ENCODE data around the gene SLC7A5.
"Not testable (repeated sequence)": the region's sequence is repeated elsewhere in the genome, so short reads cannot be mapped to it uniquely, and the experiment has no call there.

SLC7A5 gene

DNA sequence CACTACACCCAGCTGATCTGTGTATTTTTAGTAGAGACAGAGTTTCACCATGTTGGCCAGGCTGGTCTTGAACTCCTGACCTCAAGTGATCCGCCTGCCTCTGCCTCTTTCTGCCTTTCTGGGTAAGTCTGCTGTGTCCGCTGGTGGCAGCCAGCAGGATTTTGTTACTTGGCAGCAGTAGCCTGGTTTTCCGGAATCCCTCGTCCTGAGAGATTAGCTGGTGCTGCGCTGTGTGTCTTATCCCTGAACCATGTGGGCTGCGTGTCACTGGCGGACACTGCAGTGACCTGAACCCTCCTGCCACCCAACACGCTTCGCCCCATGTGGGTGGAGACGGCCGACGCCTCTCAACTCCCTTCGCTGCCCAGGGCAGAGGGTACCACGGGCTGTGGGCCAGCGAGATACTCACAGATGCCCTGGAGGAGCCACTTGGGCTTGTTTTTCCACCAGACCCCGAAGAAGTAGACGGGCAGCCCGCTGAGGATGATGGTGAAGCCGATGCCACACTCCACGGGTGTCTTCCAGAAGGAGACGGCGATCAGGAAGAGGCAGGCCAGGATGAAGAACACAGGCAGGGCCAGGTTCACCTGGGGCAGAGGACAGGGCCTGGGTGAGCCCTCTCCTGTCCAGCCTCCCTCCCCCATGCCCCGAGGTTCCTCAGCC lies 35.2 kb downstream of the SLC7A5 start:
- no peak for DNase-seq (ENCODE audit: low read depth)

DNA sequence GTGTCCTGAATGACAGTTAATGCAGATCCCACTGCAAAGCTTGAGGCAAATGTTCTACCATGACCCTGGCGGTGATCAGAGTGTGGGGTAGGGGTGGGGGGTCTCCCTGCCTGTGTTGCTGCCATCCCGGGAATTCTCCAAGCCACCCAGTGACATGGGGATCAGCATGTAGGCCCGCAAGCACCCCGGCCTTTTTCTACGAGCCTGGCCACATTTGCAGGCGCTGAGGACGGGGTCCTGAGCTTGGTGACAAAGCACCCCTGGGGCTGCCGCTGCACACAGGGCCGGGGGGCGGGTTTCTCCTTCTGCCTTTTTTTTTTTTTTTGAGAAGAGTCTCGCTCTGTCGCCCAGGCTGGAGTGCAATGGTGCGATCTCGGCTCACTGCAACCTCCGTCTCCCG lies 35.8 kb downstream of the SLC7A5 start:
- no peak for DNase-seq (ENCODE audit: low read depth)

- no peak for DNase-seq (ENCODE audit: low read depth)
Observed at GRCh38 chr16:87832741-87833502, 36.4 kb downstream of the SLC7A5 start.

DNA sequence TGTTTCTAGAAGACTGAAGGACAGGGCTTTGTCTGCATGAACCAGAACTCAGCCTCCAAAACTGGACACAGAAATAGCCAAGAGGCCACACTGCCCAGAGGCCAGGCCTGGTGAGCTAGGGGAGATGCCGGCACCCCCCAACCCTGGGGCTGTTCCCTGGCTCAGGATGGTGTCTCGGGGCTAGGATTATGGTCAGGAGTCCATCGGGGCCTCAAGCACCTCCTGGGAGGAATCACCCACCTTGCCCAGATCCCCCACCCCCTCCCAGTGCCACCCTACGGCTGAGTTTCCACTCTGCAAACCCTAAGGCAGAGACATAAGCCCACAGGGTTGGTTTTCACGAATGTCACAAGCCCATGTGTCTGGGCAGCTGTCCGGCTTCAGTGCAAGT lies 37.2 kb downstream of the SLC7A5 start:
- no peak for DNase-seq (ENCODE audit: low read depth)

GRCh38 chr16:87831421-87832136 lies 37.7 kb downstream of the SLC7A5 start:
- DNase-seq (ENCODE audit: low read depth): no peak

DNA sequence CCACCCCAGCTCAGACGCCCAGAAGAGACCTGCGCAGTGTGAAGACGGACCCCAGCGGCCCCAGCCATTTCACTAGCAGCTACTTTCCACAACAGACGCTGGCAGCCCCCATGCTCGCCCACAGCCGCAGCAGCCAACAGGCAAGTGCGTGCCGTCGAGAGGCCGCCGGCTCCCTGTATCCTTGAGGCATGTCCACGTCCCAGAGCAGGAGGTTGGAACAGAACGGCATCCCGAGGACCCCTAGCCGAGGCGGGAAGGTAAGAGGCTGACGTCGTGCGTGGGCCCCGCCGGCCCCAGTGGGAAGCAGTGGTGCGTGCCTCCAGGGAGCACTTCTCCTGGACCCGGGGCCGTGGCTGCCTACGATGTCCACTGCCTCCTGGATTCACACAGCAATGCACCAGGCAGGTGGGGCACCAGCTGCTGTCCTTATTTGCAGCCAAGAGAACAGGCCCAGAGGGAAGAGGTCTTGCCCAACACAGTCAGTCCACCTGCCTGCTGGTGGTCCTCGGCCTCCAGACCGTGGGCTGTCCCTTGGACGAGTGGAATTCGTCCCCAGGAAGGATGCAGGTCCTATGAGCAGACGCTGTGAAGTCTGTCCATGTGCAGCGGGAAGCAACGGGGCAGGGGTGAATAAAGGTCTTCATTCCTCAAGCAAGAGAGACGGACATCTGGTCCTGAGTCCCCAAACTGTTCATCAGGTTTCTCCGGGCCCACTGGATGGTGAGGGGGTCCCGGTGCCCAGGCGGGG lies 38.5 kb downstream of the SLC7A5 start:
- no peak for DNase-seq (ENCODE audit: low read depth)

DNA sequence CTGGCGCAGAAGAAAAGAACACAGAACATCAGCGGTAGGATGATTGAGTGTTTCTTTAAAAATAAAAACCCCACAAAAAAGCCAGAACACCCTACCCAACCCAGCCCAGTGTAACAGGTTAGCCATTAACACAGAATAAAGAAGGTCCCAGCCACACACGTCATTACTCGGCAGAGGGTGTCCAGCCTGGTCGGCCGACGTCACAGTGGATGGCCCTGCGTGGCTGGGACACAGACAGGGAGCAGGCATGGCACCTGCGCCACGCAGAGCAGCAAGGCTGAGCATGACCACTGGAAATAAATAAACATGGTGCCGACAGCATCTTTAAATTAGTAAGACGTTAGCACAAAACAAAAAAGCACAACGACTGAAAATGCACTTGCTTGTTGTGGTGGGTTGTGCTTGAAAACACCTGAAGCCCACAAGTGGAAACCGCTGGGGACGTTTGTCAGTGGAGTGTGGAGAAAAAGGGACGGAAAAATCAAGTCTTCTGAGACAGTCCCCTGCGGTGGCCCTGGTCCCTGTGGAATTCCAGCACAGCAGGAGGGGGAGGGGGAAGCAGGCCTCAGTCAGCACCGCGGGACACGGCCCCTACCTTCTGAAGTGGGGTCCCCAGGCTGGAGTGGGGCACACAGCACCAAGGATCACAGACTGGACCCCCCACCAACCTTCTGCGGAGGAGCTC lies 39.2 kb downstream of the SLC7A5 start:
- no peak for DNase-seq (ENCODE audit: low read depth)

GRCh38 chr16:87829622-87829980 lies 39.7 kb downstream of the SLC7A5 start:
- DNase-seq (ENCODE audit: low read depth): no peak

DNA sequence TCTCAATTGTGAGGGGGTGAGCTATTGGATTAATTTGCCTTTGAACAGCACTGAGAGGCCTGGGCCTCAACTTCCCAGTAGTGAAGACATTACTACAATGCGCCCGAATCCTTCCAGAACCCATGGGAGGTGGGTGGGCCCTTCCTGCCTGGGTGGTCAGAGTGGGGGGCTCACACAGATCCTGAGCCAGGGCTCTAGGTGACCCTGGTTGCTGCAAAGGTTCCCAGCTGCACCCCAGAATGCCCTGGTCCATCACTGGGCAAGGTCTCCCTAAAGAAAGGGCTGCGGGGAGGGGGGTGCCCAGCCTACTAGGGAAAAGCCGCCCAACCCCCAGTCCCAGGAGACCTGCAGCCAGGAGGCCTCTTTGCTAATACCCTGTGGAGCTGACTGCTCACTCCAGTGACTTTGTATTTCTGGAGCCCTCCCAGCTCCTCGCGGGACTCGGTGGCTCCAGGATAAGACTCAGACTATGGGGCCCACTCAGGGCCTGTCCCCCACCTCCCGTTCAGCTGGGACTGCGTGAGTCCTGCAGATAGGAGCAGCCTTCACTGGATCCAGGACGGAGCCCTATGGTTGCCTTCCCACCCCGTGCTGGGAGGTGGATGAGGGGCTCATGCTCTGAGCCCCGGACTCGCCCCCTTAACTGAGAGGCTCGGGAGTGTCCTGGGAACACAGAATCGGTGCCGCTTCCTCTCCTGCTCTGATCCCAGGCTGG lies 40.2 kb downstream of the SLC7A5 start:
- no peak for DNase-seq (ENCODE audit: low read depth)

GRCh38 chr16:87828071-87828906 lies 41.0 kb downstream of the SLC7A5 start:
- no peak for DNase-seq (ENCODE audit: low read depth)

DNA sequence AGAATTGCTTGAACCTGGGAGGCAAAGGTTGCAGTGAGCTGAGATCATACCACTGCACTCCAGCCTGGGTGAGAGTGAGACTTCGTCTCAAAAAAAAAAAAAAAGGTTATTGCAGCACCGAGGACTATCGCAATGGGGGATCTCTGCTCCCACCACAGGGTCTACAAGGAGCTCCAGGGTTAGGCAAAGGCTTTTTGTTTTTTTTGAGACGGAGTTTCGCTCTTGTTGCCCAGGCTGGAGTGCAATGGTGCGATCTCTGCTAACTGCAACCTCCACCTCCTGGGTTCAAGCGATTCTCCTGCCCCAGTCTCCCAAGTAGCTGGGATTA lies 41.8 kb downstream of the SLC7A5 start:
- DNase-seq (ENCODE audit: low read depth): not testable (repeated sequence)

- DNase-seq (ENCODE audit: low read depth): no peak
Observed at GRCh38 chr16:87826798-87827587, 42.3 kb downstream of the SLC7A5 start.

DNA sequence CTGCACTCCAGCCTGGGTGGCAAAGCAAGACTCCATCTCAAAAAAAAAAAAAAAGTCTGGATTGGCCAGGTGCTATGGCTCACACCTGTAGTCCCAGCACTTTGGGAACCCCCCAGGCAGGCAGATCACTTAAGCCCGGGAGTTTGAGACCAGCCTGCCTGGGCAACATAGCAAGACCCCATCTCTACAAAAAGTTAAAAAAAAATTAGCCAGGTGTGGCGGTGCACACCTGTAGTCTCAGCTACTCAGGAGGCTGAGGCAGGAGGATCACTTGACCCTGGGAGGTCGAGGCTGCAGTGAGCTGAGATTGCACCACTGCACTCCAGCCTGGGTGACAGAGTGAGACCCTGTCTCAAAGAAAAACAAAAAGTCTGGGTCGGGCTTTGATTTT lies 42.9 kb downstream of the SLC7A5 start:
- not testable (repeated sequence) for DNase-seq (ENCODE audit: low read depth)

DNA sequence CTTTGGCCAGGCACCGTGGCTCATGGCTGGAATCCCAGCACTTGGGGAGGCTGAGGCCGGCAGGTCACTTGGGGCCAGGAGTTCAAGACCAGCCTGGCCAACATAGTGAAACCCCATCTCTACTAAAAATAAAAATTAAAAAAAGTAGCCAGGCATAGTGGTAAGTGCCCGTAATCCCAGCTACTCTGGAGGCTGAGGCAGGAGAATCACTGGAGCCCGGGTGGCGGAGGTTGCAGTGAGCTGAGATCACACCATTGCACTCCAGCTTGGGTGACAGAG lies 43.5 kb downstream of the SLC7A5 start:
- DNase-seq (ENCODE audit: low read depth): not testable (repeated sequence)

DNA sequence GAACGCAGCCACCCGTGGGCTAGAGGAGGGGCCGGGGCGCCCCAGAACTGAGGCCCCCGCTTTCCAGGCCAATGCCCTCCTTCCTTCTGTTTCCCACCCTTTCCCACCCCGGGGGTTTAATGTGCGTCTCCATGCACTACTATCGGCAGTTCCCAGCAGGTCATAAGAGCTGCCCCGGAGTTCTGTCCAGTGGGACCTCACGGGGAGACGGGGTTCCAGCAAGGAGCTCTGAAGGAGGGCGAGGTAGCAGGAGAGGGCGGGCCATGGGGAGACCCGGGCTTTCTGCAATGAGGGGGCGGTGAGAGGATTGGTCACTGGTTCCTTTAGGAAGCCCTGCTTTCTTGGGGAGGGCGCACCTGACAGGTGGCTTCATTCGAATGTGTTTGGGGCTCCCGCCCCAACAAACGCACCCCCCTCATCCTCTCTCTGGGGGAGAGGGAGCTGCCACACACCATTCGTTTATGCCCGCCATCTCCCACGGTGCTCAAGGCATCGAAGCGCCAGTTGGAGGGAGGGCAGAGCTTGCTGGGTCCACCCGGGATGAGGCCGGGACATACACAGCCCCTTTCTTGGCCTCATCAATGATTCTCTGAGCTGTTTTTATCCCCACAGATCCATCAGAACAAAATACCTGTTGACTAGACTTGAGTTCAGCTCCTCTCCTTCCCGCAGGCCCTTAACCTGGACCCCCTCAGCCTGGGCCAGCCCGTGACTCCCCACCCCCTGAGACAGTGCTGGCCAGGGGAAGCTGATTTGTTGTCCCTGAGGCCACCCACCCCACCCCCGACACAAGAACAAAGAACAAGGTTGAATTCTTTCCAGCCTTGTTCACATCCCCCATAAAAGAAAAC lies 44.1 kb downstream of the SLC7A5 start:
- no peak for DNase-seq (ENCODE audit: low read depth)

GRCh38 chr16:87824016-87824990 lies 45.0 kb downstream of the SLC7A5 start:
- no peak for DNase-seq (ENCODE audit: low read depth)

GRCh38 chr16:87823181-87823929 lies 46.0 kb downstream of the SLC7A5 start:
- DNase-seq (ENCODE audit: low read depth): no peak
